ACHN (cell line): Measurements from ENCODE around the gene LGI4.

Experiments used
- DNase-seq: peaks from one replicate; pipeline ENCODE4 v3.0.0-alpha.2; 2015
- in situ Hi-C: cut with HindIII; loops from 2 replicates; pipeline ENCODE4 v1.10.0; 2017; ENCODE audit warnings: low sequenced_read_pairs, low pct_ligation_motif_present, low pct_unique_long_range_greater_than_20kb

LGI4 gene

DNA sequence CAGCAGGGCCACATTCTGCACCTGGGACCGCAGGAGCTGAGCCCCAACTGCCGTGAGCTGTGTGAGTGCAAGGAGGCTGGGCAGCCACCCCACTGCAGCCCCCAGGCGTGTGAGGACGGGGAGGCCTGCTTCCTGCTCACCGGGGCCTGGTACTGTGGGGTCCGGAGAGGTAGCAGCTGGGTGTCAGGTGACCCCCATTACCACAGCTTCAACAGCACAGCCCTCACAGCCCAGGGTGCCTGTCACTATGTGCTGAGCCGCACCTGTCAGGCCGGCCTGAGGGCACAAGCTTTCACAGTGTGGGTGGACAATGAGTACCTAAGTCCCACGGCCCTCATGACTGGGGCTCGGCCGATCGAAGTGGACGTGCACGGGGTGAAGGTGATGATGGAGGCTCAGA lies 55.0 kb downstream of the LGI4 start:
- DNase-seq = no peak
- in situ Hi-C loops = no loop called here

DNA sequence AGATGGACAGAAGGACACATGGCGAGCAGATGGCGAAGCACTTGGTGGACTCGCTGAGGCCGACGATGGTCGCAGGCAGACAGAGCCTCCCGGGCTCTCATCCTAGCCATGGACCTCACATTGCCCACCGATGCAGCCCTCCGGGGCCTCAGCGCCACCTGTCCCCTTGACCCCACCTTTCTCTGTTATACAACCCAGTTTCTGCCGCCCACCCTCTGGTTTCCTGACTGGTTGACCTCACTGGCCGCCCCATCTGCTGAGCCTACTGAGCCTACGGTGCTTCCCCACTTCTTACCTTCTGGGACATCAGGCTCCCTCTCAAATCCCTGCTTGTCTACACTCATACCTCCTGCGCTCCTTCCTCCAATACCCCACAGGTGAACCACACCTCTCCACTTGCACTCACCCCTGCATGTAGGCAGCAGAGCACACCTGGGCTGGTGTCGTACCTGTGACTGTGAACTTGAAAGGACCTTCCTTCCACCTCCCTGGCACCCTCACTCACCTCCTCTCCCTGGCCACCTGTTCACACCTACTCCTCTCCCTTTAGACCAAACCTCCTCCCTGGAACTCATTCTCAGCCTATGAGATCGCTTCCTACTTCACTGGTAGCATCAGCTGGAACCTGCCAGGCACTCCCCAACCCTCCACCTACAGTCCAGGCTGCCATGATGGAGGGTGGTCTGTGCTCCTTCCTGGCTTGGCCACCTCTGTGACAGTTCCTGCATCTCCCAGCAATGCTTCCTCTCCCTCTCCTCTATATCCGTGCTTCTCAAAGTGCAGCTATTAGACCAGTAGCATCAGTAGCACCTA lies 57.2 kb downstream of the LGI4 start:
- in situ Hi-C loops = no loop called here
- no peak for DNase-seq

DNA sequence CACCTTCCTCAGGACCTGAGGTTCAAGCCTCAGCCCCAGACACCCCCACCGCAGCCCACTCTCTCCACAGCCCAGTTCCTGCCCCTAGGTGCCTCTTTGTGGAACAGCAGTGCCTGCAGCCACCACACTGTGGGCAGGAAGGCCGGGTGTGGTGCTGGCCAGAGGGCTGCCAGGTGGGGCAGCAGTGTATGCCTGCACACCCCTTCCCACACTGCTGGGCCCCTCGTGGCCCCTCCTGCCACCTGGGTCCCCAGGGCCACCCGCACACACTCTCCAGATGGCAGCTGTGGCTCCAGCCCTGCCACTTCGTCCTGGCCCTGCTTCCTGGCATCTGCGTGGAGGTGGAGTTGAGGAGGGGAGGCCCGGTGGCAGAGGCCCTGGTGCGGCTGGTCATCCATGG lies 58.2 kb downstream of the LGI4 start:
- in situ Hi-C loops = no loop called here
- no peak for DNase-seq

DNA sequence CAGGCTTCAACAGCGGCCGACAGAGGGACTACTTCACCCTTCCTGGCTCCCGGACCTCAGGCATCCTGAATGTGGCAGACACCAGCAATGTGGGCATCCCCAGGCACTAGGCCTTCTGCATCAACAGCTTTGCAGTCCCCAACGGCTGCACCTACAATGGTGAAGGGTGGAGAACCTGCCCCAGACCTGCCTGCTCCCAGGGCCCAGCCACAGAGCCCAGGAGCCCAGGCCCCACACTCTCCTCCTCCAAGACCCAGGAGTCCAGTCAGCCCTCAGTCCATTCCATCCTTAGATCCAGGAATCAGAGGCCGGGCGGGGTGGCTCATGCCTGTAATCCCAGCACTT lies 58.9 kb downstream of the LGI4 start:
- in situ Hi-C loops = no loop called here
- no peak for DNase-seq

DNA sequence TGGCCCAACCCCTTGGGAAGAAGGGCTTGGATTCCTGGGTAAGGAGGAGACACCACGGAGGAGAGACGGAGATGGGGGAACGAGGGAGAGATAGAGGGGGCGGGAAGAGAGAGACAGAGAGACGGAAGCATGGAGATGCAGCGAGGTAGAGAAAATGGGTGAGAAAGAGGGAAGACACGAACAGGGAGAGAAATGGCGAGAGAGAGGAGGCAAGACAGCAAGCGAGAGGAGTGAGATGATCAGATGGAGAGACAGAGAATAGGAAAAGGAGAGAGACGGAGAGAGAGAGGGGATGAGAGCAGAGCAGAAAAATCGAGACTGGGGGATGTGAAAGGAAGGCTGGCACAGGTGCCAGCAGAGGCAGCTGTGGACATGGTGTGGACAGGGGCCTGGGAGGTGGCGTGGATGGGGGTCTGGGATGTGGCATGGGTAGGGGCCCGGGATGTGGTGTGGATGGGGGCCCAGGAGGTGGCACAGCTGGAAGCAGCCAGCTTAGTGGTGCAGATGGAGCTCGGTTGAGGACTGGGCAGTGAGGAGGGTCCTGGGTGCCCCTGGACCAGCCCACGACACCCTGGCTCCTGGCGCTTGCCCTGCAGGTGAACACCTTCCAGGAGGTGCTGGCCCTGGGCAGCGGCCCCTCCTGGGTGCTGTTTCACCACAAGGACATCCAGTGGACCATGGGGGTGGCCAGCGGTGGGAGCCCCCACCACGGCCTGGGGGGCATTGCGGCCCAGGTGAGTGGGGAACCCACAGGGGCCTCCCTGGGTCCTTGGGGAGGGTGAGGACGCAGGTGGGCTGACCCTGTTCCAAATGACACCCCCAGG lies 59.4 kb downstream of the LGI4 start:
- in situ Hi-C loops = no loop called here
- no peak for DNase-seq
